Esophagus squamous epithelium (tissue), 4 donors: ENCODE data around the gene ABHD1.

Experiments used
- POLR2A ChIP-seq, 4 donors: fragments of 450-650 bp; IDR thresholded peaks; one replicate each; pipeline ENCODE4 v1.6.1; 2017; ENCODE audit warnings: antibody characterized with exemption in 4 of 4, mild to moderate bottlenecking in 4 of 4, moderate library complexity in 3 of 4
- TF ChIP-seq, protein P1 (sequence below), 6 experiments: fragments of 450-650 bp in 4 of 6; fragments of 200-600 bp in 2 of 6; sonication (generic) in 2 of 6; IDR thresholded peaks; one replicate each; pipeline ENCODE4 v1.5.1; 2016 to 2019; ENCODE audit warnings: antibody characterized with exemption in 6 of 6, mild to moderate bottlenecking in 4 of 6, moderate library complexity in 4 of 6

DNA sequence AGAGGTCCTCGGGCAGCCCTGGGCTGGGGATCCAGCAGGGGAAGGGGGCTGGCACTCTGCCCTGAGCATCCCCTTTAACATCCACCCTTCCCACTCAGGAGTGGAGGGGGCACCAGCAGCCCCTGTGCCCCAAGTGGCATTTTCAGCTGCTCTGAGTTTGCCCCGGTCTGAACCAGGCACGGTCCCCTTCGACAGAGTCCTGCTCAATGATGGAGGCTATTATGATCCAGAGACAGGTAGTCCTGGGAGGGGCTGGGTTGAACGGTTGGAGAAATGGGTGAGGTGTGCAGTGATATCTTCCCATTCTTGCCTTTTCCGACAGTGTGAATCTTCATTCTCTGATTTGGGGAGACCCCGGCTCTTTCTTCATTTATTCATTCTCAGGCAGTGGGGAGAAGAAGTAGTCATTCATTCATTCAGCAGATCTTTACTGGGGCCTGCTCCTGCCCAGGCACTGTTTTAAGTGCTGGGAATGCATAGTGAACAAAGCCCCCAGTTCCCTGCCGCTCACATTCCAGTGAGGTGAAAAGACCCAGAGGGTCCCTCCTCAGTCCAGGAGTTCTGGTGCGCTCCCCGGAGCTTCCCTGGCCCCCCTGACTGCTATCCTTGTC, 38.4 kb upstream of the ABHD1 start:
- TF ChIP-seq, protein P1, sequence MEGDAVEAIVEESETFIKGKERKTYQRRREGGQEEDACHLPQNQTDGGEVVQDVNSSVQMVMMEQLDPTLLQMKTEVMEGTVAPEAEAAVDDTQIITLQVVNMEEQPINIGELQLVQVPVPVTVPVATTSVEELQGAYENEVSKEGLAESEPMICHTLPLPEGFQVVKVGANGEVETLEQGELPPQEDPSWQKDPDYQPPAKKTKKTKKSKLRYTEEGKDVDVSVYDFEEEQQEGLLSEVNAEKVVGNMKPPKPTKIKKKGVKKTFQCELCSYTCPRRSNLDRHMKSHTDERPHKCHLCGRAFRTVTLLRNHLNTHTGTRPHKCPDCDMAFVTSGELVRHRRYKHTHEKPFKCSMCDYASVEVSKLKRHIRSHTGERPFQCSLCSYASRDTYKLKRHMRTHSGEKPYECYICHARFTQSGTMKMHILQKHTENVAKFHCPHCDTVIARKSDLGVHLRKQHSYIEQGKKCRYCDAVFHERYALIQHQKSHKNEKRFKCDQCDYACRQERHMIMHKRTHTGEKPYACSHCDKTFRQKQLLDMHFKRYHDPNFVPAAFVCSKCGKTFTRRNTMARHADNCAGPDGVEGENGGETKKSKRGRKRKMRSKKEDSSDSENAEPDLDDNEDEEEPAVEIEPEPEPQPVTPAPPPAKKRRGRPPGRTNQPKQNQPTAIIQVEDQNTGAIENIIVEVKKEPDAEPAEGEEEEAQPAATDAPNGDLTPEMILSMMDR (IDR thresholded peaks at IDR 0.05), result no peak
- TF ChIP-seq POLR2A (IDR thresholded peaks at IDR 0.05), result no peak
